ENCODE measurements around the gene UROC1.

UROC1 gene

DNA sequence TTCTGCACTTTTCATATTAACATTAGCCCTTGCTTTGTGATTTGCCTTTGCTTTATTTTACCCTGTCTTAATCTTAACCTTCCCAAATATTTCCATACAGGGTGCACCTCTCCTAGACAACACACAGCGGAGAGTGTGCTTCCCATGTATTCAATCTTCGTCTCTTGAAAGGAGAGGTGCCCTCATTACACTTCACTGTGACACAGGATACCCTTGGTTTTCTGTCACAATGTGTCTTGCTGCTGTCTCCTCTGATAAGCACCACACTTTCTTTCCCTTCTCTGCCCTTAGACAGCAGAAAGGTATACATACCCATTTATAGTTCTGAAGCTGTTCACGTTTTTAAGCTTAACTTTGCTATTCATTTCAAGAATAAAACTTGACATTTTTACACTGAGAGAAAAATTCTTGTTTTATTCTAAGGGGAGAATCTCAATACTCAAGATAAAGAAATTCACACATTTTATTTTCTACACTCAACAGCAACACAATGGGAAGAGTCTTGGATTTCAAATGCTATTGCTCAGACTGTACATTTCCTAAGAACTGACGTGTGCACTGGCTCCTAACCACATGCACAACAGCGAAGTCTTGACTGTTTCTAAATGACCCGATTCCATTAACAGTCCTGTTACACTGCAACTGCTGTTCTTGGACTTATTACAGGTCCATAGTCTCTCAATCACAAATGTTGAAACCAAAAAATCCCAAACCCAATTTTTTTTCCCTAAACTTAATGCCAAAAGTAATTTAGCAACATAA, 63.0 kb downstream of the UROC1 start:
- H3K79me1 ChIP-seq (ENCODE audit: low read length) = no peaks in the 10 kb centered on the region
- no CpG with 5 or more reads among the region's 6 CpGs for WGBS (ENCODE audit: extremely low coverage, insufficient coverage, insufficient read length)

DNA sequence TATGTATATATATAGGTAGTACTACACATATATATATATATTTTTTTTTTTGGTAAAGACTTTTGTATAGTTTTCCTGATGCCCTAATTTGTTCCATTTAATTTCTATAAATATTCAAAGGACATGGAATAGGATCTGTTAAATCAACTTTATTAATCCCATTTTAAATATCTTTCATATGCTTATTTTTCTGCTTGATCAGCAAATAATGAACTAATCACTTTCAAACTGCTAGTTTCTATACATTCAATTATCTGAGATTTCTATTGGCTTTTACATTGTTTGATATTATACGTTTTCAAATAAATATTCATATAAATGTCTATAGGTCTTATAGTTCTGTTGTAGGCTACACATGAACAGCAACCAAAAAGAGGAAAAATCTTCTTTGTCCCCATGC, 63.5 kb downstream of the UROC1 start:
- DNase-seq = no peak
- Histone ChIP-seq H4K12ac (ENCODE audit: low read depth, low read length) (no peak overlapping the region), H2AFZ (ENCODE audit: insufficient read depth, low read length, poor library complexity) (no peak overlapping the region), H2BK12ac (ENCODE audit: low read length) (no peak overlapping the region), H2BK5ac (ENCODE audit: low read depth, low read length, poor library complexity) (no peak overlapping the region), H3K18ac (ENCODE audit: low read length) (no peak overlapping the region), H4K8ac (ENCODE audit: low read depth, low read length) (no peak overlapping the region), H2BK120ac (ENCODE audit: insufficient read depth, low read length, poor library complexity) (no peak overlapping the region), H4K91ac (ENCODE audit: low read depth, low read length) (no peak overlapping the region), H3K4me3 (ENCODE audit: low read depth, low read length) (no peak overlapping the region), H3K4me2 (ENCODE audit: low read length) (no peak overlapping the region), H3K14ac (ENCODE audit: low read length) (no peak overlapping the region), H3K27me3 (ENCODE audit: insufficient read depth, low read length) (no peaks in the 10 kb centered on the region), H3K9me3 (ENCODE audit: insufficient read depth, low read depth, low read length) (no peaks in the 10 kb centered on the region), H3K23ac (ENCODE audit: low read length) (no peak overlapping the region), H2AK5ac (ENCODE audit: low read length) (no peak overlapping the region), H3K27ac (ENCODE audit: low read depth, low read length) (no peak overlapping the region), H3K79me1 (ENCODE audit: low read length) (no peaks in the 10 kb centered on the region), H3K79me2 (ENCODE audit: control insufficient read depth, insufficient read depth, low read length, poor library complexity) (no peaks in the 10 kb centered on the region), H3K36me3 (ENCODE audit: control insufficient read depth in 1 of 2, insufficient read depth in 2 of 2, low read length in 2 of 2) (peaks cover 31 to 50% of the 10 kb centered on the region in 2 experiments), H3K4me1 (ENCODE audit: control insufficient read depth in 1 of 2, insufficient read depth in 2 of 2, low read length in 2 of 2) (no peaks in the 10 kb centered on the region), H3K4ac (ENCODE audit: low read depth, low read length) (no peak overlapping the region), H3K9ac (ENCODE audit: low read length) (no peak overlapping the region)
- no CpG with 5 or more reads among the region's 1 CpG for WGBS (ENCODE audit: extremely low coverage, insufficient coverage, insufficient read length)

More for the DNA sequence above, 63.0 kb downstream of the UROC1 start:
- H2BK5ac ChIP-seq (ENCODE audit: low read depth, low read length, poor library complexity) = no peak overlapping the region
- H3K9me3 ChIP-seq (ENCODE audit: insufficient read depth, low read depth, low read length) = no peaks in the 10 kb centered on the region
- H3K79me2 ChIP-seq (ENCODE audit: control insufficient read depth, insufficient read depth, low read length, poor library complexity) = no peaks in the 10 kb centered on the region
- H4K12ac ChIP-seq (ENCODE audit: low read depth, low read length) = no peak overlapping the region
- no peak overlapping the region for H2AK5ac ChIP-seq (ENCODE audit: low read length)
- no peak overlapping the region for H3K23ac ChIP-seq (ENCODE audit: low read length)
- no peak overlapping the region for H2BK120ac ChIP-seq (ENCODE audit: insufficient read depth, low read length, poor library complexity)
- H3K18ac ChIP-seq (ENCODE audit: low read length) = no peak overlapping the region
- no peak overlapping the region for H3K4me2 ChIP-seq (ENCODE audit: low read length)
- H2AFZ ChIP-seq (ENCODE audit: insufficient read depth, low read length, poor library complexity) = no peak overlapping the region
- H3K27ac ChIP-seq (ENCODE audit: low read depth, low read length) = no peak overlapping the region
- no peak overlapping the region for H4K91ac ChIP-seq (ENCODE audit: low read depth, low read length)
- no peak overlapping the region for H4K8ac ChIP-seq (ENCODE audit: low read depth, low read length)
- no peak overlapping the region for H3K4ac ChIP-seq (ENCODE audit: low read depth, low read length)
- peaks cover 32 to 51% of the 10 kb centered on the region in 2 experiments for H3K36me3 ChIP-seq (ENCODE audit: control insufficient read depth in 1 of 2, insufficient read depth in 2 of 2, low read length in 2 of 2)
- H3K4me1 ChIP-seq (ENCODE audit: control insufficient read depth in 1 of 2, insufficient read depth in 2 of 2, low read length in 2 of 2) = no peaks in the 10 kb centered on the region
- H3K9ac ChIP-seq (ENCODE audit: low read length) = no peak overlapping the region
- no peak for DNase-seq
- H3K27me3 ChIP-seq (ENCODE audit: insufficient read depth, low read length) = no peaks in the 10 kb centered on the region
- no peak overlapping the region for H2BK12ac ChIP-seq (ENCODE audit: low read length)
- no peak overlapping the region for H3K4me3 ChIP-seq (ENCODE audit: low read depth, low read length)
- H3K14ac ChIP-seq (ENCODE audit: low read length) = no peak overlapping the region

DNA sequence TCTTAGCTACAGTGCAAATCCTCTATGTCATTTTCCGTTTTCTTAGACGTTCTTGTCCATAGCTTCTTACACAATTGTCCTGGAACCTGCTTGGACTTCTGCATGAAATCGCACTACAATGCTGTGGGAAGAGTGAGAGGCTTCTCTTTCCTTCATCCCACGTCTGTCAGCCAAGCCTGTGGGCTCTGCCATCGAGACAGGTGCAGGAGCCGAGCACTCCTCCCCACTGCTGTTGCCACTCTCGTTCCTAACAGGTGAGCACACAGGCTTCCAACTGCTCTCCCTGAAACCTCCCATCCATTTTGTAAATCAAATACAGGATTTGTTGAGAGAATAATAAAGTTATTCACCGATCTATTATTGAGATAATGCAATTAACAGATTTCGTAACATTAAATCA, 65.4 kb downstream of the UROC1 start:
- no peaks in the 10 kb centered on the region for H3K4me1 ChIP-seq (ENCODE audit: control insufficient read depth in 1 of 2, insufficient read depth in 2 of 2, low read length in 2 of 2)

DNA sequence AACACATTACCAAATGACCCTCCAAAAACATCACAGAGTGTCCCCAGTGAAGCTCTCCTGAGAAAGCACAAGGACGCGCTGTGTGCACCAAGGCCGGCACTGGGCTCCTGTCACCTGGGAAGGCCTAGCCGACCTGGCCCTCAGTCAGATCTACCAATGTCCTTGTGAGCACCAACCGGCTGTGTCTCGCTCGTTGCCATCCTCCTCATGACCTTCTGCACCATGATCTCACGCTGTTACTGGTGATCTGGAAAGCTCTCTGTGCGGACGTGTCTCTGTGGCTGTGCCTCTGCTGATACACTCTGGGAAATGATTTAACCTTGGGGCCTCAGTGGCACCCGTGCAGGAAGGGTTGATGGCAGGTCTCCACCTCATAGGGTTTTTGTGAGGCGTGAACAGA, 66.1 kb downstream of the UROC1 start:
- H3K14ac ChIP-seq (ENCODE audit: low read length) = no peak overlapping the region
- no peaks in the 10 kb centered on the region for H3K27me3 ChIP-seq (ENCODE audit: insufficient read depth, low read length)
- H4K8ac ChIP-seq (ENCODE audit: low read depth, low read length) = no peak overlapping the region
- no peak overlapping the region for H4K91ac ChIP-seq (ENCODE audit: low read depth, low read length)
- peaks cover 32 to 48% of the 10 kb centered on the region in 2 experiments for H3K36me3 ChIP-seq (ENCODE audit: control insufficient read depth in 1 of 2, insufficient read depth in 2 of 2, low read length in 2 of 2)
- H3K4me1 ChIP-seq (ENCODE audit: control insufficient read depth in 1 of 2, insufficient read depth in 2 of 2, low read length in 2 of 2) = no peaks in the 10 kb centered on the region
- no peak overlapping the region for H2BK12ac ChIP-seq (ENCODE audit: low read length)
- no peak overlapping the region for H3K4me3 ChIP-seq (ENCODE audit: low read depth, low read length)
- H3K79me1 ChIP-seq (ENCODE audit: low read length) = no peaks in the 10 kb centered on the region
- no peak overlapping the region for H2BK5ac ChIP-seq (ENCODE audit: low read depth, low read length, poor library complexity)
- H3K9ac ChIP-seq (ENCODE audit: low read length) = no peak overlapping the region
- H2AFZ ChIP-seq (ENCODE audit: insufficient read depth, low read length, poor library complexity) = no peak overlapping the region
- H4K12ac ChIP-seq (ENCODE audit: low read depth, low read length) = no peak overlapping the region
- no peak overlapping the region for H2BK120ac ChIP-seq (ENCODE audit: insufficient read depth, low read length, poor library complexity)
- no peaks in the 10 kb centered on the region for H3K79me2 ChIP-seq (ENCODE audit: control insufficient read depth, insufficient read depth, low read length, poor library complexity)
- no peak overlapping the region for H3K18ac ChIP-seq (ENCODE audit: low read length)
- H3K9me3 ChIP-seq (ENCODE audit: insufficient read depth, low read depth, low read length) = no peaks in the 10 kb centered on the region
- no peak overlapping the region for H3K4ac ChIP-seq (ENCODE audit: low read depth, low read length)
- no peak overlapping the region for H2AK5ac ChIP-seq (ENCODE audit: low read length)
- no peak overlapping the region for H3K23ac ChIP-seq (ENCODE audit: low read length)
- H3K4me2 ChIP-seq (ENCODE audit: low read length) = no peak overlapping the region
- H3K27ac ChIP-seq (ENCODE audit: low read depth, low read length) = no peak overlapping the region
- DNase-seq = no peak
- no CpG with 5 or more reads among the region's 12 CpGs for WGBS (ENCODE audit: extremely low coverage, insufficient coverage, insufficient read length)

More for the DNA sequence above, 65.4 kb downstream of the UROC1 start:
- Histone ChIP-seq H4K91ac (ENCODE audit: low read depth, low read length) (no peak overlapping the region), H4K8ac (ENCODE audit: low read depth, low read length) (no peak overlapping the region), H3K4me3 (ENCODE audit: low read depth, low read length) (no peak overlapping the region), H3K18ac (ENCODE audit: low read length) (no peak overlapping the region), H2BK120ac (ENCODE audit: insufficient read depth, low read length, poor library complexity) (no peak overlapping the region), H3K4ac (ENCODE audit: low read depth, low read length) (no peak overlapping the region), H2BK12ac (ENCODE audit: low read length) (no peak overlapping the region), H3K9me3 (ENCODE audit: insufficient read depth, low read depth, low read length) (no peaks in the 10 kb centered on the region), H3K23ac (ENCODE audit: low read length) (no peak overlapping the region), H2AK5ac (ENCODE audit: low read length) (no peak overlapping the region), H3K27ac (ENCODE audit: low read depth, low read length) (no peak overlapping the region), H2BK5ac (ENCODE audit: low read depth, low read length, poor library complexity) (no peak overlapping the region), H3K79me1 (ENCODE audit: low read length) (no peaks in the 10 kb centered on the region), H3K27me3 (ENCODE audit: insufficient read depth, low read length) (no peaks in the 10 kb centered on the region), H4K12ac (ENCODE audit: low read depth, low read length) (no peak overlapping the region), H2AFZ (ENCODE audit: insufficient read depth, low read length, poor library complexity) (no peak overlapping the region), H3K4me2 (ENCODE audit: low read length) (no peak overlapping the region), H3K79me2 (ENCODE audit: control insufficient read depth, insufficient read depth, low read length, poor library complexity) (no peaks in the 10 kb centered on the region), H3K36me3 (ENCODE audit: control insufficient read depth in 1 of 2, insufficient read depth in 2 of 2, low read length in 2 of 2) (peaks cover 37 to 55% of the 10 kb centered on the region in 2 experiments), H3K9ac (ENCODE audit: low read length) (no peak overlapping the region), H3K14ac (ENCODE audit: low read length) (no peak overlapping the region)
- no peak for DNase-seq
- no CpG with 5 or more reads among the region's 9 CpGs for WGBS (ENCODE audit: extremely low coverage, insufficient coverage, insufficient read length)
